Measurements from ENCODE around the gene MGRN1.

MGRN1 gene

GRCh38 chr16:4588386-4588785 lies 36.2 kb upstream of the MGRN1 start:
- ATAC-seq (ENCODE audit: insufficient read depth, low read depth) (no peak), DNase-seq (no peak)
- Histone ChIP-seq H3K27me3 (ENCODE audit: insufficient read depth, low read length, poor library complexity) (peaks cover 10% of the 10 kb centered on the region), H2AFZ (ENCODE audit: low read depth, low read length) (no peak overlapping the region), H3K9ac (ENCODE audit: low read depth, low read length) (no peak overlapping the region), H3K36me3 (ENCODE audit: insufficient read depth, low read length) (no peaks in the 10 kb centered on the region), H3K27ac (ENCODE audit: low read length) (no peak overlapping the region), H3K4me2 (ENCODE audit: insufficient read depth, low read length) (no peak overlapping the region), H3K4me1 (ENCODE audit: insufficient read depth, low read length) (no peaks in the 10 kb centered on the region), H3K79me2 (ENCODE audit: insufficient read depth, low read length) (no peaks in the 10 kb centered on the region), H4K20me1 (ENCODE audit: insufficient read depth, low read length) (no peaks in the 10 kb centered on the region), H3K9me3 (ENCODE audit: insufficient read depth, low read length, severe bottlenecking) (no peaks in the 10 kb centered on the region), H3K4me3 (ENCODE audit: low read depth in 1 of 2, low read length in 2 of 2) (no peak overlapping the region)
- TF ChIP-seq CTCF (IDR thresholded peaks at IDR 0.05; ENCODE audit: borderline replicate concordance, extremely low read depth, low read length, poor library complexity, severe bottlenecking) (no peak), EZH2 (IDR thresholded peaks at IDR 0.05; ENCODE audit: borderline replicate concordance, low read depth, low read length, severe bottlenecking) (no peak)

GRCh38 chr16:4588961-4589360 lies 35.7 kb upstream of the MGRN1 start:
- no peak overlapping the region for H3K4me2 ChIP-seq (ENCODE audit: insufficient read depth, low read length)
- H3K79me2 ChIP-seq (ENCODE audit: insufficient read depth, low read length) = no peaks in the 10 kb centered on the region
- H3K4me3 ChIP-seq (ENCODE audit: low read depth in 1 of 2, low read length in 2 of 2) = no peak overlapping the region
- TF ChIP-seq EZH2 (IDR thresholded peaks at IDR 0.05; ENCODE audit: borderline replicate concordance, low read depth, low read length, severe bottlenecking) (no peak), CTCF (IDR thresholded peaks at IDR 0.05; ENCODE audit: borderline replicate concordance, extremely low read depth, low read length, poor library complexity, severe bottlenecking) (no peak)
- H3K27me3 ChIP-seq (ENCODE audit: insufficient read depth, low read length, poor library complexity) = peaks cover 10% of the 10 kb centered on the region
- no peaks in the 10 kb centered on the region for H4K20me1 ChIP-seq (ENCODE audit: insufficient read depth, low read length)
- no peak overlapping the region for H3K9ac ChIP-seq (ENCODE audit: low read depth, low read length)
- ATAC-seq (ENCODE audit: insufficient read depth, low read depth) (no peak), DNase-seq (no peak)
- no peak overlapping the region for H3K27ac ChIP-seq (ENCODE audit: low read length)
- H3K4me1 ChIP-seq (ENCODE audit: insufficient read depth, low read length) = no peaks in the 10 kb centered on the region
- H2AFZ ChIP-seq (ENCODE audit: low read depth, low read length) = no peak overlapping the region
- no peaks in the 10 kb centered on the region for H3K9me3 ChIP-seq (ENCODE audit: insufficient read depth, low read length, severe bottlenecking)
- no peaks in the 10 kb centered on the region for H3K36me3 ChIP-seq (ENCODE audit: insufficient read depth, low read length)

GRCh38 chr16:4591191-4591590 lies 33.4 kb upstream of the MGRN1 start:
- TF ChIP-seq CTCF (IDR thresholded peaks at IDR 0.05; ENCODE audit: borderline replicate concordance, extremely low read depth, low read length, poor library complexity, severe bottlenecking) = no peak
- no peak for TF ChIP-seq EZH2 (IDR thresholded peaks at IDR 0.05; ENCODE audit: borderline replicate concordance, low read depth, low read length, severe bottlenecking)
- Histone ChIP-seq H3K36me3 (ENCODE audit: insufficient read depth, low read length) (no peaks in the 10 kb centered on the region), H2AFZ (ENCODE audit: low read depth, low read length) (no peak overlapping the region), H3K27ac (ENCODE audit: low read length) (no peak overlapping the region), H3K79me2 (ENCODE audit: insufficient read depth, low read length) (no peaks in the 10 kb centered on the region), H4K20me1 (ENCODE audit: insufficient read depth, low read length) (no peaks in the 10 kb centered on the region), H3K4me1 (ENCODE audit: insufficient read depth, low read length) (no peaks in the 10 kb centered on the region), H3K4me2 (ENCODE audit: insufficient read depth, low read length) (no peak overlapping the region), H3K27me3 (ENCODE audit: insufficient read depth, low read length, poor library complexity) (peaks cover 8% of the 10 kb centered on the region), H3K9ac (ENCODE audit: low read depth, low read length) (no peak overlapping the region), H3K4me3 (ENCODE audit: low read depth in 1 of 2, low read length in 2 of 2) (no peak overlapping the region), H3K9me3 (ENCODE audit: insufficient read depth, low read length, severe bottlenecking) (no peaks in the 10 kb centered on the region)
- DNase-seq (no peak), ATAC-seq (ENCODE audit: insufficient read depth, low read depth) (no peak)
